AG09309 (cell line): Measurements from ENCODE around the gene RPS6KA2.

Source experiments
- DNase-seq: peaks from one replicate; pipeline ENCODE4 v3.0.0-alpha.2; 2010; ENCODE audit warnings: low read depth
- H3K4me3 ChIP-seq: 2 replicates; pipeline ENCODE4 v1.5.1; 2011; ENCODE audit warnings: mild to moderate bottlenecking, low read depth, low read length, moderate library complexity; ENCODE audit not compliant: control insufficient read depth
- TF ChIP-seq, protein P1 (sequence below): IDR thresholded peaks from 2 replicates; pipeline ENCODE4 v1.5.1; 2011; ENCODE audit warnings: mild to moderate bottlenecking, low read depth, low read length, inconsistent platforms; ENCODE audit not compliant: insufficient read depth, control insufficient read depth; ENCODE audit errors: missing control alignments

The RPS6KA2 gene

DNA sequence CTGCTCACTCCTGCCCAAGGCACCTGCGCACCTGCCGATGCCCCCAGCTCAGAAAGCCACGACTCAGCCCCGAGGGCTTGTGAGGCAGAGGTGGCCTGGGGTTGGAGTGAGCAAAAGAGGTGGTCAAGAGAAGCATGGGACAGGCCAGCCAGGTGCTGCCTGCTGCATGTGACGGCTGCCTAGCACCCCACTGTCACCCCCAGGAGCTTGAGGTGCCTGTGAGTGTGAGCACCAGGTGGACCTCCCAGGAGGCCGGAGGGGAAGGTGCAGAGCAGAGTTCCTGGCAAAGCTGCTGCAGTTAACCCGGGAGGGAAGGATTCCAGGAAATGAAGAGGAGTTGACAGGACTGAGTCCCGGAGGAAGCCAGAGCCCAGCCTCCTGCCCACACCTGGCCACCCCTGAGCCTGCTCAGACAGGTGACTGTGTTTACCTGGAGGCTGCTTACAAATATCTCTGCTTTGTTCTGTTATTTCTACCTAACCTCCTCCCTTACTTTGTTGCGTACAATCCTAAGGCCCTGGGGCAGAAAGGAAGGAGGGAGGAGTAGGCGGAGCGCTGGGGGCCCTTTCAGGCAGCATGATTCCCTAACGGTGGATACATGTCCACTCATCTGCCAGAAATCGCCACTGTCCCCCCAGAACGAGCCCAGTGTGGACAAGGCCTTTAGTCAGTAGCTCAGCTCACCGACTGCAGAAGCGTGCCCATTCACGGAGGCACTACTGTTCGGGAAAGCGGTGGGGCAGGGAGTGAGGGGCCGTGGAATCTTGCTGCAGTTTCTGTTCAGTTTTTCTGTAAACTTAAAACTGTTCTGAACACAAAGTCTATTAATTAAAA is 156.8 kb downstream of the RPS6KA2 start:
- TF ChIP-seq, protein P1, sequence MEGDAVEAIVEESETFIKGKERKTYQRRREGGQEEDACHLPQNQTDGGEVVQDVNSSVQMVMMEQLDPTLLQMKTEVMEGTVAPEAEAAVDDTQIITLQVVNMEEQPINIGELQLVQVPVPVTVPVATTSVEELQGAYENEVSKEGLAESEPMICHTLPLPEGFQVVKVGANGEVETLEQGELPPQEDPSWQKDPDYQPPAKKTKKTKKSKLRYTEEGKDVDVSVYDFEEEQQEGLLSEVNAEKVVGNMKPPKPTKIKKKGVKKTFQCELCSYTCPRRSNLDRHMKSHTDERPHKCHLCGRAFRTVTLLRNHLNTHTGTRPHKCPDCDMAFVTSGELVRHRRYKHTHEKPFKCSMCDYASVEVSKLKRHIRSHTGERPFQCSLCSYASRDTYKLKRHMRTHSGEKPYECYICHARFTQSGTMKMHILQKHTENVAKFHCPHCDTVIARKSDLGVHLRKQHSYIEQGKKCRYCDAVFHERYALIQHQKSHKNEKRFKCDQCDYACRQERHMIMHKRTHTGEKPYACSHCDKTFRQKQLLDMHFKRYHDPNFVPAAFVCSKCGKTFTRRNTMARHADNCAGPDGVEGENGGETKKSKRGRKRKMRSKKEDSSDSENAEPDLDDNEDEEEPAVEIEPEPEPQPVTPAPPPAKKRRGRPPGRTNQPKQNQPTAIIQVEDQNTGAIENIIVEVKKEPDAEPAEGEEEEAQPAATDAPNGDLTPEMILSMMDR = no peak
- DNase-seq = no peak
- no peak overlapping the region for H3K4me3 ChIP-seq

DNA sequence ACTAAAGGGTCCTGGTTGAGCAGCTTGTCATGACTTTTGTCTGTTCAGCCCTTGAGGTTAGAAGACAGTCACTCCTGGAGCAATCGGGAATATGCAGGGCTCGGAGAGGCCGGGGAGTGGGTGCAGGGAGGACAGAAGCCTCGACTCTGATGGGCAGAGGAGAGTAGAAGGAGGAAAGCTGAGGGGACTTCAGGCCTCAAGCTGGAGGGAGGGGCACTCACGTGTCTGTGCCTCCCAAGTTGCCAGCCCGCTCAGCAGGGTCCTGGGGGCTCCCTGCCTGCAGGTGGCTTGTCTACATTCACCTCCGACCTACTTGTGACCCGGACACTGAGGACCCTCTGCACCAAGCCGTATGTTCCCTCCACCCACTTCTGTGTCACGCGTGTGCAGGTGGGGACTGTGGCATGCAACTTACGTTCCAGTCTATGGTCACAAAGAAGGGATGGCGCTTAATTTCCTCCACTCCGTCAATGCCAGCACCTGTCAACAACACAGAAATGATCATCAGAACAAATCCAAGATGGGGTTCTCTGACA is 157.6 kb downstream of the RPS6KA2 start:
- no peak for DNase-seq
- H3K4me3 ChIP-seq = no peak overlapping the region
- TF ChIP-seq, protein P1 = no peak

DNA sequence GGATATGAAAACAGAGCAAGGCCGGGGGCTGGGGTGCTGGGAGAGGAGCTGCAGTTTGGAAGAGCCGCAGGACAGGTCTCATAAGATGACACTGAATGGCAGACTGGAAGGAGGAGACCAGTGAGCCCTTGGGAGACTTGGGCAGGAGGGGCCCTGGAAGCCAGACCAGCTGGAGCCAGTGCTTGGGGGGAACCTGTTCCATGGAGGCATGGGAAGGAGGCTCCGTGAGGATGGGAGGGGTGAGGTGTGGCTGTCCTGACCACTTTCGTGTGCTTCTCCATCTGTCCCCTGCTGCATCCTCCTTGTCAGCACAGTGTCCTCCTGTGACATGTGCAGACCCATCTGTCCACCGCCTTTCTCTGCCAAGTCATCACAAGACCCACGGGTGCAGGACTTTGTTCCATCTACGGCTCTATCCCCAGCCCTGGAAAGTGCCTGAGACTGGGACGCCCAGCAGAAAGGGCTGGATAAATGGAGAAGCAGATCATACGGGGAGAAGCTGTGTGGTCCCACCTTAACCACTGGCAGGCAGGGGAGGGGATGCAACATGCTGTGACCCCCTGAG is 159.5 kb downstream of the RPS6KA2 start:
- DNase-seq = no peak
- no peak overlapping the region for H3K4me3 ChIP-seq
- TF ChIP-seq, protein P1 = no peak

DNA sequence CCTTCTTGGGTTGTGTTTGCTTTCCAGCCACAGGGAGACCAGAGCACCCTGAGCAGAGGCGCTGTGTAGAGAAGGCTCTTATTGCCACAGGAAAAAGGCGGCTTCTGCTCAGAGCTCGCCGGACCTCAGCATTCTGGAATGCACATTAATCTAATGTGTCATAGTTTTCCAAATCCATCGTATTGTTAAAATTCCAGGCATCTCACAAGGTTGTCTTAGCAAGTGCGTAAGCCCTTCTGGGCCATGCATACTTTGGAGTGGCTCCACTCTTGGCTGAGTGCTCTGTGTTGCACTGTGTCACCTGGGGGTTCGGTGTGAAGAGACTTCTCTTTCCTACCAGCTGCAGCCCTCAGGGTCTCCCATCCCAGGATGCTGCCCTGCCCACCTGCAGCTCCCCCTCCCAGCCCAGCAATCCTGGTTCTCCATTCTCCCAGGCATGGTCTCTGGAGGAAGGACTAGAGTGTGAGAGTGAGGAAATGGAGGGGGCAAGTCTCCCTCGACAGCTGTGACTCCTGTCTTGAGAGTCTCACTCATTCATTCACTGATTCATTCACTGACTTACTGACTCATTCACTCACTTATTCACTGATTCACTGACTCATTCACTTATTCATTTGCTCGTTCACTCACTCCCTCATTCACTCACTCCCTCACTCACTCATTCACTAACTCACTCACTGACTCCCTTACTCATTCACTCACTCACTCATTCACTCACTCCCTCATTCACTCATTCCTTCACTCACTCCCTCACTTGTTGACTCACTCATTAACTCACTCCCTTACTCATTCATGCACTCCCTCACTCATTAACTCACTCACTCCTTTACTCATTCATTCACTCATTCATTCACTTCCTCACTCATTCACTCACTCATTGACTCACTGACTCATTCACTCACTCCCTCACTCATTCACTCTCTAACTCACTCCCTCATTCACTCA is 160.6 kb downstream of the RPS6KA2 start:
- DNase-seq = peak; percentile 82
- no peak overlapping the region for H3K4me3 ChIP-seq
- TF ChIP-seq, protein P1 = peak; percentile 17

DNA sequence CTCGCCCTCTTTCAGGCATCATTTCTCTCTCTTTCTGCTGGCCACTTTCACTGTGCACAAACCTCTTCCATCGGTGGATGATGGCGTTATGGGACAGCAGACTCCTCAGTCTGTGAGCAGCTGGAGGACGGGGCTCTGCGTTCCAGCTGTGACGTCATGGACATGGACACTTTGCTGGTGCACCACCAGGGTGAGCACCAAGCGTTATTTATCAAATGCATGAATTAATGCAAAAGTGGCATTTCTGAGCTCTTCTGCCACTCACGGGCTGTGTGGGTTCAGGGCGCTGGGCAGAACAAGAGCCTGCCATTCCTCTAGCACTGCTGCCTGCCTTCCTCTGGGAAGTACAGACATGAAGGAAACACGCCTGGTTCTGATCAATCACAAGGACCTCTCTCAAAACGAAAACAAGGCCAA is 161.4 kb downstream of the RPS6KA2 start:
- DNase-seq = no peak
- no peak overlapping the region for H3K4me3 ChIP-seq
- TF ChIP-seq, protein P1 = peak; percentile 30

DNA sequence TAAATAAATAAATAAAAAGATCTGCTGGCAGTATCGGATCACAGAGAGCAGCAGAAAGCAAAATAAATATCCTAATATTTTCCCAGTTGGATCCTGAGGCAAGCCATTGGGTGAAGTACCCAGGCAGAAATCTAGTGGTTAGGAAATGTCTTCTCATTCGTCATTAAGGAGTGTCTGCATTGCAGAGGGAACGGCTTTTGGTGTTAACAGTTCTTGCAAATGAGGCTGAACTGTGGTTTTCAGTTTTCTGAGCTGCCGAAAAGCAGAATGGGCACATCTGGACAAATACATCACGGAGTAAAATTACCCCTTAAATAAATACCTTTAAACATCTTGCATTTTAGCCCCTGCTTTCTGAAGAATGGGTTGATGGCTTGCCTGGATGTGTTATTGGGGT is 162.1 kb downstream of the RPS6KA2 start:
- TF ChIP-seq, protein P1 = no peak
- H3K4me3 ChIP-seq = no peak overlapping the region
- DNase-seq = no peak
